GM12872 (cell line): ENCODE measurements around the gene MRPL30.

ENCODE experiments used
- CTCF ChIP-seq: IDR thresholded peaks from 3 replicates; pipeline ENCODE4 v1.5.1; 2011; ENCODE audit warnings: low read depth, mild to moderate bottlenecking, low read length, moderate library complexity; ENCODE audit not compliant: insufficient read depth

The MRPL30 gene

GRCh38 chr2:99190548-99190947 lies 9.6 kb downstream of the MRPL30 start:
- TF ChIP-seq CTCF, result peak; percentile 31; the same call in 1 of the 3 replicates

GRCh38 chr2:99198103-99198841 lies 17.3 kb downstream of the MRPL30 start:
- TF ChIP-seq CTCF, result no peak

GRCh38 chr2:99200076-99200800 lies 19.3 kb downstream of the MRPL30 start:
- TF ChIP-seq CTCF, result no peak

- TF ChIP-seq CTCF, result no peak
Observed at GRCh38 chr2:99201959-99202678, 21.1 kb downstream of the MRPL30 start.

GRCh38 chr2:99205491-99205890 lies 24.5 kb downstream of the MRPL30 start:
- no peak for TF ChIP-seq CTCF

GRCh38 chr2:99216096-99216495 lies 35.1 kb downstream of the MRPL30 start:
- no peak for TF ChIP-seq CTCF

- TF ChIP-seq CTCF, result no peak
Observed at GRCh38 chr2:99217929-99218501, 37.0 kb downstream of the MRPL30 start.
